GM21526 (cell line): ENCODE results near the gene DONSON.

Experiments used
- ATAC-seq: cut with Tn5 transposase; IDR thresholded peaks from one replicate; pipeline ENCODE4 v1.9.1; 2021; ENCODE audit warnings: moderate library complexity; ENCODE audit not compliant: unreplicated experiment, low FRiP score

DONSON gene

GRCh38 chr21:33562389-33562788 lies 26.1 kb downstream of the DONSON start:
- ATAC-seq = no peak

GRCh38 chr21:33561373-33561772 lies 27.1 kb downstream of the DONSON start:
- ATAC-seq = no peak

- no peak for ATAC-seq
Observed at GRCh38 chr21:33560965-33561364, 27.5 kb downstream of the DONSON start.

GRCh38 chr21:33559813-33560212 lies 28.7 kb downstream of the DONSON start:
- no peak for ATAC-seq

- ATAC-seq = no peak
Observed at GRCh38 chr21:33558777-33559421, 29.6 kb downstream of the DONSON start.

GRCh38 chr21:33557447-33557846 lies 31.0 kb downstream of the DONSON start:
- ATAC-seq = no peak

DNA sequence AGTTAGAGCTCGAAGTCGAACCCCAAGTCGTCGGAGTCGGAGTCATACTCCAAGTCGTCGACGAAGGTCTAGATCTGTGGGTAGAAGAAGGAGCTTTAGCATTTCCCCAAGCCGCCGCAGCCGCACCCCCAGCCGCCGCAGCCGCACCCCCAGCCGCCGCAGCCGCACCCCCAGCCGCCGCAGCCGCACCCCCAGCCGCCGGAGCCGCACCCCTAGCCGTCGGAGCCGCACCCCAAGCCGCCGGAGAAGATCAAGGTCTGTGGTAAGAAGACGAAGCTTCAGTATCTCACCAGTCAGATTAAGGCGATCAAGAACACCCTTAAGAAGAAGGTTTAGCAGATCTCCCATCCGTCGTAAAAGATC lies 33.5 kb downstream of the DONSON start:
- ATAC-seq = no peak

DNA sequence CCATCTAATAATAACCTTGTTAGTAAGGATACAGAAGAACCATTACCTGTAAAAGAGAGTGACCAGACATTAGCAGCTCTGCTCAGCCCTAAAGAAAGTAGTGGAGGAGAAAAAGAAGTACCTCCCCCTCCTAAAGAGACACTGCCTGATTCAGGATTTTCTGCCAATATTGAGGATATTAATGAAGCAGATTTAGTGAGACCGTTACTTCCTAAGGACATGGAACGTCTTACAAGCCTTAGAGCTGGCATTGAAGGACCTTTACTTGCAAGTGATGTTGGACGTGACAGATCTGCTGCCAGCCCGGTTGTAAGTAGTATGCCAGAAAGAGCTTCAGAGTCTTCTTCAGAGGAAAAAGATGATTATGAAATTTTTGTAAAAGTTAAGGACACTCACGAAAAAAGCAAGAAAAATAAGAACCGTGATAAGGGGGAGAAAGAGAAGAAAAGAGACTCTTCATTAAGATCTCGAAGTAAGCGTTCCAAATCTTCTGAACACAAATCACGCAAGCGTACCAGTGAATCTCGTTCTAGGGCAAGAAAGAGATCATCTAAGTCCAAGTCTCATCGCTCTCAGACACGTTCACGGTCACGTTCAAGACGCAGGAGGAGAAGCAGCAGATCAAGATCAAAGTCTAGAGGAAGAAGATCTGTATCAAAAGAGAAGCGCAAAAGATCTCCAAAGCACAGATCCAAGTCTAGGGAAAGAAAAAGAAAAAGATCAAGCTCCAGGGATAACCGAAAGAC lies 34.1 kb downstream of the DONSON start:
- ATAC-seq = no peak

DNA sequence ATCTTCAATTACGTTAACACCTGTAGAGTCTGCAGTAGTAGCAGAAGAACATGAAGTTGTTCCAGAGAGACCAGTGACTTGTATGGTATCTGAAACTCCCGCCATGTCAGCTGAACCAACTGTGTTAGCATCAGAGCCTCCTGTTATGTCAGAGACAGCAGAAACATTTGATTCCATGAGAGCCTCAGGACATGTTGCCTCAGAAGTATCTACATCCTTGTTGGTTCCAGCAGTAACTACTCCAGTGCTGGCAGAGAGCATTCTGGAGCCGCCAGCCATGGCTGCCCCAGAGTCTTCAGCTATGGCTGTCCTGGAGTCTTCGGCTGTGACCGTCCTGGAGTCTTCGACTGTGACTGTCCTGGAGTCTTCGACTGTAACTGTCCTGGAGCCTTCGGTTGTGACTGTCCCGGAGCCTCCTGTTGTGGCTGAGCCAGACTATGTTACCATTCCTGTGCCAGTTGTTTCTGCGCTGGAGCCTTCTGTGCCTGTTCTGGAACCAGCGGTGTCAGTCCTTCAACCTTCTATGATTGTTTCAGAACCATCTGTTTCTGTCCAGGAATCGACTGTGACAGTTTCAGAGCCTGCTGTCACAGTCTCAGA lies 35.4 kb downstream of the DONSON start:
- no peak for ATAC-seq

- no peak for ATAC-seq
Observed at GRCh38 chr21:33552093-33552998, 36.1 kb downstream of the DONSON start.

- ATAC-seq = no peak
Observed at GRCh38 chr21:33551664-33552063, 36.8 kb downstream of the DONSON start.

GRCh38 chr21:33550772-33551660 lies 37.5 kb downstream of the DONSON start:
- no peak for ATAC-seq

DNA sequence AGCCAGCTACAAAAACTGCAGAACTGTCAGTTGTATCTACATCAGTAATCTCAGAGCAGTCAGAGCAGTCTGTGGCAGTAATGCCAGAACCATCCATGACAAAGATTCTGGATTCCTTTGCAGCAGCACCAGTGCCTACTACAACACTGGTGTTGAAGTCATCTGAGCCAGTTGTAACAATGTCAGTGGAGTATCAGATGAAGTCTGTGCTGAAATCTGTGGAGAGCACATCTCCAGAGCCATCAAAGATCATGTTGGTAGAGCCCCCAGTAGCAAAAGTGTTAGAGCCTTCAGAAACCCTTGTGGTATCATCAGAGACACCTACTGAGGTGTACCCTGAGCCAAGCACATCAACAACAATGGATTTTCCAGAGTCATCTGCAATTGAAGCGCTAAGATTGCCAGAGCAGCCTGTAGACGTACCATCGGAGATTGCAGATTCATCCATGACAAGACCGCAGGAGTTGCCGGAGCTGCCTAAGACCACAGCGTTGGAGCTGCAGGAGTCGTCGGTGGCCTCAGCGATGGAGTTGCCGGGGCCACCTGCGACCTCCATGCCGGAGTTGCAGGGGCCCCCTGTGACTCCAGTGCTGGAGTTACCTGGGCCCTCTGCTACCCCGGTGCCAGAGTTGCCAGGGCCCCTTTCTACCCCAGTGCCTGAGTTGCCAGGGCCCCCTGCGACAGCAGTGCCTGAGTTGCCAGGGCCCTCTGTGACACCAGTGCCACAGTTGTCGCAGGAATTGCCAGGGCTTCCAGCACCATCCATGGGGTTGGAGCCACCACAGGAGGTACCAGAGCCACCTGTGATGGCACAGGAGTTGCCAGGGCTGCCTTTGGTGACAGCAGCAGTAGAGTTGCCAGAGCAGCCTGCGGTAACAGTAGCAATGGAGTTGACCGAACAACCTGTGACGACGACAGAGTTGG lies 38.4 kb downstream of the DONSON start:
- no peak for ATAC-seq

DNA sequence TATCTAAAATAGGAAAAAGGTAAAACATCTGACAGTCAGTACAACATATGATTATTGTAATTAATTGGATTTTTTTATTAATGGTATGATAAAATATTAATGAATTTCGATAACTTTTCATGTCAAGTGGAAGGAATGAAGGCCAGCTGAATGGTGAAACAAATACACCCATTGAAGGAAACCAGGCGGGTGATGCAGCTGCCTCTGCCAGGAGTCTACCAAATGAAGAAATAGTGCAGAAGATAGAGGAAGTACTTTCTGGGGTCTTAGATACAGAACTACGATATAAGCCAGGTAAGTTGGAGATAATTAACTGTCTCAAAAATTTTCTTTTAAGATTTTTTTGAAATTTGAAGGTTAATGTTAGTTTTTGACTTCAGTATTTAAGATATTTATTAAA lies 42.4 kb downstream of the DONSON start:
- no peak for ATAC-seq

GRCh38 chr21:33544451-33545195 lies 43.9 kb downstream of the DONSON start:
- no peak for ATAC-seq

DNA sequence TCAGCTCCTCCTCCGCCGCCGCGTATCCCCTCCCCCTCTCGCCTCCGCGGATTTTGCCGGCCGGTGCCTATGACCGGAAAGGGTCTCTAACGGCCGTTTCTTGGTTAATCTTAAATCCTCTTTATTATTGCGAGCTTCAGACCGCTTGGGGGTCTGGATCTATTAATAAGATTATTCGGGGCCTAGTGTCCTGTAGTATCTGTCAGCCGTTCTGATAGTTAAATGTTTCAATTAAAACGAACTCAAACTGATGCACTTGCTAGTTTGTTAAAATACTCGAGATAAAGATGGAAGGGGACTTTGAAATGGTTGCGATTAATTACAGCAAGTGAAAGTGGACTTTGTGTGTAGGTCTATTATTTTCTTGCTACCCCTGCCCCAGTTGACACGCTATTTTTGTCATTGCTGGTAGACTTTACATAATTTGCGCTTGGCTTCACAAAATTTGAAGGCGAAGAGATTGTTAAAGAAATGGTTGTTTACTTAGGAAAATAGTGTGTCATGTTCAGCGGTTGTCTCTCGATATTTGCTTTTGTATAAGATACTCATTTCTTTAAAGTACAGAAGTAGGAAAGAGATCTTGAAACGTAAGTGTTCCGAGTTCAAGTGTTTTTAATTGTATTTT lies 44.9 kb downstream of the DONSON start:
- ATAC-seq = no peak

GRCh38 chr21:33542640-33543504 lies 45.6 kb downstream of the DONSON start, which contains the start of gene SON:
Gene SON (plus strand): TSS chr21:33543038. CDS start chr21:33543093, 55 bp downstream.
- ATAC-seq = peak; percentile 93
